Upper lobe of right lung (tissue), 1 donor: Measurements from ENCODE around the gene TTC33. TPM values are rescaled to one million over a fixed set of nuclear protein-coding genes. Genes with fewer than 3 reads are reported as not detected.

Experiments used
- ATAC-seq: fragments of 200-7000 bp; cut with Tn5 transposase; one replicate; pipeline ENCODE4 v1.9.1; 2020; ENCODE audit warnings: mild to moderate bottlenecking, moderate library complexity
- DNase-seq: peaks from one replicate; pipeline ENCODE4 v3.0.0-alpha.2; 2020
- H3K27ac ChIP-seq: fragments of 200-600 bp; one replicate; pipeline ENCODE4 v1.8.0; 2022
- H3K27me3 ChIP-seq: fragments of 200-600 bp; one replicate; pipeline ENCODE4 v1.8.0; 2022; ENCODE audit warnings: mild to moderate bottlenecking
- H3K36me3 ChIP-seq: fragments of 200-600 bp; one replicate; pipeline ENCODE4 v1.8.0; 2022
- H3K4me1 ChIP-seq: fragments of 200-600 bp; one replicate; pipeline ENCODE4 v1.8.0; 2022
- H3K4me3 ChIP-seq: fragments of 200-600 bp; one replicate; pipeline ENCODE4 v1.8.0; 2022; ENCODE audit warnings: mild to moderate bottlenecking
- H3K9me3 ChIP-seq: fragments of 200-600 bp; one replicate; pipeline ENCODE4 v1.8.0; 2022
- intact Hi-C: fragments of 100-400 bp; cut with DNase I; formaldehyde crosslinking; loops from one replicate; pipeline ENCODE4 v1.11.0; 2022
- total RNA-seq: library from RNA; stranded (reverse); fragmentation: NEBNext Ultra II Directional; extraction: Animal tissue kit (Norgen Biotek cat#: 25700); gene quantifications from one replicate; pipeline ENCODE4 v1.2.1, GENCODE V29; 2021
- TF ChIP-seq, protein P1 (sequence below): fragments of 200-600 bp; IDR thresholded peaks from one replicate; pipeline ENCODE4 v1.8.0; 2022; ENCODE audit warnings: antibody characterized with exemption
- donor health status: DM: no; HTN: yes; CAD: no; lungs with severe emphysema.

The TTC33 gene
- total RNA-seq, 1 donor from 2014 or later, result 16.6 TPM

DNA sequence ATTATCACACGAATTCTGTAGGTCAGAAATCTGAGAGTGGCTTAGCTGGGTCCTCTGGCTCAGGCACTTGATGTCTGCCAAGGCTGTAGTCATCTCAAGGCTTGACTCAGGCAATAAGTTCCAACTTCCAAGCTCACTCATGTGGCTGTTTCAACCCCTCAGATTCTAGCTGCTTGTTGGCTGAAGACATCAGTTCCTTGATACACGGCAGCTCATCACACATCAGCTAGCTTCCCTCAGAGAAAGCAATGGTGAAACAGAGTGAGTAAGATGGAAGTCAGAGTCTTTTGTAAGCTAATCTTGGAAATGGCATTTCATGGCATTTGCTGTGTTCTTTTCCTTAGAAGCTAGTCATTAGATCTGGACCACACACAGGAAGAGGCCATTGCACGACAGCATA, 280.2 kb downstream of the TTC33 start:
- Histone ChIP-seq H3K4me1 (no peaks in the 10 kb centered on the region), H3K36me3 (no peaks in the 10 kb centered on the region), H3K27ac (no peak overlapping the region), H3K27me3 (no peaks in the 10 kb centered on the region), H3K9me3 (no peaks in the 10 kb centered on the region), H3K4me3 (no peak overlapping the region)
- intact Hi-C loops, result no loop called here
- no peak for DNase-seq
- TF ChIP-seq, protein P1, sequence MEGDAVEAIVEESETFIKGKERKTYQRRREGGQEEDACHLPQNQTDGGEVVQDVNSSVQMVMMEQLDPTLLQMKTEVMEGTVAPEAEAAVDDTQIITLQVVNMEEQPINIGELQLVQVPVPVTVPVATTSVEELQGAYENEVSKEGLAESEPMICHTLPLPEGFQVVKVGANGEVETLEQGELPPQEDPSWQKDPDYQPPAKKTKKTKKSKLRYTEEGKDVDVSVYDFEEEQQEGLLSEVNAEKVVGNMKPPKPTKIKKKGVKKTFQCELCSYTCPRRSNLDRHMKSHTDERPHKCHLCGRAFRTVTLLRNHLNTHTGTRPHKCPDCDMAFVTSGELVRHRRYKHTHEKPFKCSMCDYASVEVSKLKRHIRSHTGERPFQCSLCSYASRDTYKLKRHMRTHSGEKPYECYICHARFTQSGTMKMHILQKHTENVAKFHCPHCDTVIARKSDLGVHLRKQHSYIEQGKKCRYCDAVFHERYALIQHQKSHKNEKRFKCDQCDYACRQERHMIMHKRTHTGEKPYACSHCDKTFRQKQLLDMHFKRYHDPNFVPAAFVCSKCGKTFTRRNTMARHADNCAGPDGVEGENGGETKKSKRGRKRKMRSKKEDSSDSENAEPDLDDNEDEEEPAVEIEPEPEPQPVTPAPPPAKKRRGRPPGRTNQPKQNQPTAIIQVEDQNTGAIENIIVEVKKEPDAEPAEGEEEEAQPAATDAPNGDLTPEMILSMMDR, result no peak
- ATAC-seq, result no peak

DNA sequence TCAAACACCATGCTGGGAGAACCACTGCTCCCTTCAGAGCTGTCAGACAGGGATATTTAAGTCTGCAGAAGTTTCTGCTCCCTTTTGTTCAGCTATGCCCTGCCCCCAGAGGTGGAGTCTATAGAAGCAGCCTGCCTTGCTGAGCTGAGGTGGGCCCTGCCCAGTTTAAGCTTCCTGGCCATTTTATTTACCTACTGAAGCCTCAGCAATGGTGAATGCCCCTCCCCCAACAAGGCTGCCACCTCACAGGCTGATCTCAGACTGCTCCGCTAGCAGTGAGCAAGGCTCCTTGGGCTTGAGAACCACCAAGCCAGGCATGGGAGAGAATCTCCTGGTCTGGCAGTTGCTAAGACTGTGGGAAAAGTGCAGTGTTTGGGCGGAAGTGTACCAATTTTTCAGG, 281.5 kb downstream of the TTC33 start:
- intact Hi-C loops, result no loop called here
- Histone ChIP-seq H3K4me1 (no peaks in the 10 kb centered on the region), H3K9me3 (no peaks in the 10 kb centered on the region), H3K27me3 (no peaks in the 10 kb centered on the region), H3K4me3 (no peak overlapping the region), H3K27ac (no peak overlapping the region), H3K36me3 (no peaks in the 10 kb centered on the region)
- ATAC-seq (no peak), DNase-seq (no peak)
- TF ChIP-seq, protein P1, result no peak

DNA sequence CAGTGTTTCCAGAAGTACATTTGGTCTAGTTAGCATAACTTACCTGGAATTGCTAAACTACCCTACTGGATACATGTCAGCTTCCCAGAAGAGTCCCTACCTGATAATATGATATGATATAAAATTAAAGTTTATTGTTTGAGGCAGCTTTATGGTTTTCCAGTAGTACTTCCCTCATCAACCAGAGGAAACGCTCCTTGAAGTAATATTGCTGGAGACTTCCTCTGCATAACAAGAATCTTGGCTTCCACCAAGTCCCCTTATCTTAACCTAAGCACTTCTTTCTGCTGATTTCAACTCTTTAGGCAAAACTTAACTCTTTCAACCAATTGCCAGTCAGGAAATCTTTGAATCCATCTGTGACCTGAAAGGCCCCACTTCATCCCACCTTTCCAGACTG, 290.3 kb downstream of the TTC33 start:
- Histone ChIP-seq H3K36me3 (no peaks in the 10 kb centered on the region), H3K4me1 (no peaks in the 10 kb centered on the region), H3K27me3 (no peaks in the 10 kb centered on the region), H3K27ac (no peak overlapping the region), H3K4me3 (no peak overlapping the region), H3K9me3 (no peaks in the 10 kb centered on the region)
- ATAC-seq (no peak), DNase-seq (no peak)
- TF ChIP-seq, protein P1, result no peak
- intact Hi-C loops, result no loop called here

DNA sequence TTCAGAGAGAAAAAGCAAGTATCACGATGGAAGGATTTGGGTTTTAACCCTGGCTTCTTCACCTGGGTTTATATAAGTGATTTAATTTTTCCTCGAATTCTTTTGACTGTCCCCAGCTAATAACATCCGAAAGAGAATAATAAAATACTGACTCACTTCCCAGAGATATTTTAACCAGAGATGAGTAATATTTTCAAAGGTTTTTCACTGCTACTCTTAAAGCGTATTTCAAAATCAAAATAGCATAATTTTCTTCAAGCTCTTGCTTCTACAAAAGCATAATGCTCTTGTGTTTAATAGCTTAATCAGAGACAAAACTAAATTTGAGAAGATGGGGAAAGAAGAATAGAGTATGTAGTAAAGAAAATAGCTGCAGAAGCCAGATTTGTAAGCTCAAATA, 291.2 kb downstream of the TTC33 start:
- Histone ChIP-seq H3K4me3 (no peak overlapping the region), H3K27ac (no peak overlapping the region), H3K36me3 (no peaks in the 10 kb centered on the region), H3K4me1 (no peaks in the 10 kb centered on the region), H3K27me3 (no peaks in the 10 kb centered on the region), H3K9me3 (no peaks in the 10 kb centered on the region)
- TF ChIP-seq, protein P1, result no peak
- no peak for DNase-seq
- intact Hi-C loops, result no loop called here
- ATAC-seq, result no peak

Other genes with a start within 250 kb of the TTC33 start
- gene PTGER4, start 76.0 kb downstream of the TTC33 start, total RNA-seq, result 31.2 TPM
- gene PRKAA1, start 42.4 kb upstream of the TTC33 start, total RNA-seq, result 83.0 TPM
- 942 TPM for gene RPL37, start 79.3 kb upstream of the TTC33 start, total RNA-seq
- 24.1 TPM for gene CARD6, start 85.4 kb upstream of the TTC33 start, total RNA-seq
- gene C7, start 153.5 kb upstream of the TTC33 start, total RNA-seq, result 302 TPM